Right atrium auricular region (tissue), 2 donors: ENCODE measurements around the gene CAPZB. TPM values are rescaled to one million over a fixed set of nuclear protein-coding genes. Genes with fewer than 3 reads are reported as not detected.

ENCODE experiments used
- DNase-seq: peaks from one replicate; pipeline ENCODE4 v3.0.0-alpha.2; 2019; ENCODE audit warnings: low spot score
- H3K27ac ChIP-seq, 2 donors: fragments of 200-600 bp; sonication (generic); 1 replicate in 1 of 2; 2 replicates in 1 of 2; pipeline ENCODE4 v1.5.1; 2016 to 2019
- H3K27me3 ChIP-seq, 2 donors: fragments of 200-600 bp; sonication (generic); one replicate each; pipeline versions ENCODE4 v1.5.1 to v1.6.0; 2017 to 2019
- H3K36me3 ChIP-seq: fragments of 200-600 bp; sonication (generic); one replicate; pipeline ENCODE4 v1.5.1; 2016
- H3K4me1 ChIP-seq, 2 donors: fragments of 200-600 bp; sonication (generic); one replicate each; pipeline versions ENCODE4 v1.5.1 to v1.6.0; 2017 to 2019
- H3K4me3 ChIP-seq, 2 donors: fragments of 200-600 bp; sonication (generic); 1 replicate in 1 of 2; 2 replicates in 1 of 2; pipeline ENCODE4 v1.5.1; 2017 to 2019; ENCODE audit warnings: mild to moderate bottlenecking in 1 of 2, moderate library complexity in 1 of 2
- H3K9me3 ChIP-seq, 2 donors: fragments of 200-600 bp; sonication (generic); one replicate each; pipeline ENCODE4 v1.5.1; 2019
- CTCF ChIP-seq, 2 donors: fragments of 200-600 bp; sonication (generic); IDR thresholded peaks; one replicate each; pipeline ENCODE4 v1.5.1; 2019; ENCODE audit warnings: antibody characterized with exemption in 2 of 2
- total RNA-seq, 2 donors: library from RNA; depleted of rRNA; stranded (reverse); fragments of >200 nt; gene quantifications; one replicate each; pipeline ENCODE4 v1.1.0, GENCODE V29; 2016

The CAPZB gene
- total RNA-seq, 2 donors from 2014 or later: 87.8 to 122 TPM

GRCh38 chr1:19403256-19403655, 82.1 kb downstream of the CAPZB start:
- no peak for TF ChIP-seq CTCF (IDR thresholded peaks at IDR 0.05)
- H3K9me3 ChIP-seq: no peaks in the 10 kb centered on the region
- H3K36me3 ChIP-seq: no peaks in the 10 kb centered on the region
- DNase-seq: no peak
- no peak overlapping the region for H3K27ac ChIP-seq
- peaks cover 0 to 72% of the 10 kb centered on the region in 2 donors for H3K4me1 ChIP-seq
- no peaks in the 10 kb centered on the region for H3K27me3 ChIP-seq
- H3K4me3 ChIP-seq: no peak overlapping the region

- Histone ChIP-seq H3K4me3 (no peak overlapping the region), H3K36me3 (no peaks in the 10 kb centered on the region), H3K9me3 (no peaks in the 10 kb centered on the region), H3K4me1 (peaks cover 0 to 62% of the 10 kb centered on the region in 2 donors), H3K27me3 (no peaks in the 10 kb centered on the region), H3K27ac (peak overlapping the region in 1 of 2 donors; percentile 1)
- DNase-seq: no peak
- no peak for TF ChIP-seq CTCF (IDR thresholded peaks at IDR 0.05)
Observed at GRCh38 chr1:19402031-19402813, 83.1 kb downstream of the CAPZB start.

- no peak for DNase-seq
- TF ChIP-seq CTCF (IDR thresholded peaks at IDR 0.05): no peak
- H3K36me3 ChIP-seq: no peaks in the 10 kb centered on the region
- H3K27ac ChIP-seq: peak overlapping the region in 1 of 2 donors; percentile 71
- no peak overlapping the region for H3K4me3 ChIP-seq
- H3K4me1 ChIP-seq: peaks cover 0 to 62% of the 10 kb centered on the region in 2 donors
- no peaks in the 10 kb centered on the region for H3K9me3 ChIP-seq
- no peaks in the 10 kb centered on the region for H3K27me3 ChIP-seq
Observed at GRCh38 chr1:19401535-19401889, 83.8 kb downstream of the CAPZB start.

GRCh38 chr1:19400875-19401534, 84.3 kb downstream of the CAPZB start:
- H3K27ac ChIP-seq: peak overlapping the region; percentile 33 to 71
- no peak overlapping the region for H3K4me3 ChIP-seq
- H3K36me3 ChIP-seq: no peaks in the 10 kb centered on the region
- H3K4me1 ChIP-seq: peaks cover 0 to 57% of the 10 kb centered on the region in 2 donors
- H3K27me3 ChIP-seq: no peaks in the 10 kb centered on the region
- DNase-seq: no peak
- TF ChIP-seq CTCF (IDR thresholded peaks at IDR 0.05): no peak
- H3K9me3 ChIP-seq: no peaks in the 10 kb centered on the region

GRCh38 chr1:19400192-19400611, 85.1 kb downstream of the CAPZB start:
- Histone ChIP-seq H3K4me3 (no peak overlapping the region), H3K4me1 (peaks cover 0 to 49% of the 10 kb centered on the region in 2 donors), H3K27me3 (no peaks in the 10 kb centered on the region), H3K27ac (peak overlapping the region; percentile 33 to 71), H3K9me3 (no peaks in the 10 kb centered on the region), H3K36me3 (no peaks in the 10 kb centered on the region)
- TF ChIP-seq CTCF (IDR thresholded peaks at IDR 0.05): no peak
- no peak for DNase-seq
